Measurements from ENCODE around the gene PRDM16.
A peak's percentile ranks its signal among the peaks of the same experiment; 100 is the strongest.

PRDM16 gene

GRCh38 chr1:3472906-3473305, 403.9 kb downstream of the PRDM16 start:
- DNase-seq, result no peak

GRCh38 chr1:3473381-3473844, 404.4 kb downstream of the PRDM16 start:
- no peak for DNase-seq

DNA sequence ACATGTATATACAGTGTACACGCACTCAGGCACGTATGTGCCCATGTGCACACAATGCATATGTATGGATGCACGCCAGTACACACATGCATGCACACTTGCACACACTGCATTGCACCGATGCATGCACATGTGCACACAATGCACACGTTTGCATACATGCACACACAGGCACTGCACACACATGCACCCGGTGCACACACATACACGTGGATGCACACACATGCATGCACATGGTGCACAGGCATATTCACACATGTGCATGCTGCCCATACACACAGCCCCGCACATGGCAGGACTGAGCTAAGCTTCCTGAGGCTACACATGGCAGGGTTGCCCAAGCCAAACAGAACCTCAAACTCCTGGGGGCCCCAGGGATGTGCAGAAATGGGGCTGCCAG, 405.0 kb downstream of the PRDM16 start:
- no peak for DNase-seq

- DNase-seq, result no peak
Measured at GRCh38 chr1:3474421-3474820, 405.4 kb downstream of the PRDM16 start.

GRCh38 chr1:3475839-3476573, 407.0 kb downstream of the PRDM16 start:
- no peak for DNase-seq

DNA sequence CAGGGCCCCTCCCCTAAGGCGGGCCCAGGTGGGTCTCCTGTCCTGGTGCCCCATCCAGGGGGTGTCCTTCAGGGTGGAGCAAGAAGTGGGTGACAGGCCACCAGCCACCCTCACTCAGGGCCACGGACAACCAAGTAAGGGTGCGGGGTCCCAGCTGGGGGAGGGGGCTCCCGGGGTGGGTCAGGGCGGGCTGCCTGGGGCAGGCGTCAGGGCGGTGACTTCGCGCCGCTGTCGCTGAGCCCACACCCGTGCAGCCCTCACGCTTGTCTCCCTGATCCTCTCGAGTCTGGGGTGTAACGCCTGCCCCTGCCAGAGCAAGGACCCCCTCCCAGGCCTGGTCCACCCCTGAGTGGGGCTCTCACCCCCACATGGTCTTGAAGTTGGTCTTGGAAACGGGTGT, 407.7 kb downstream of the PRDM16 start:
- DNase-seq, result no peak

DNA sequence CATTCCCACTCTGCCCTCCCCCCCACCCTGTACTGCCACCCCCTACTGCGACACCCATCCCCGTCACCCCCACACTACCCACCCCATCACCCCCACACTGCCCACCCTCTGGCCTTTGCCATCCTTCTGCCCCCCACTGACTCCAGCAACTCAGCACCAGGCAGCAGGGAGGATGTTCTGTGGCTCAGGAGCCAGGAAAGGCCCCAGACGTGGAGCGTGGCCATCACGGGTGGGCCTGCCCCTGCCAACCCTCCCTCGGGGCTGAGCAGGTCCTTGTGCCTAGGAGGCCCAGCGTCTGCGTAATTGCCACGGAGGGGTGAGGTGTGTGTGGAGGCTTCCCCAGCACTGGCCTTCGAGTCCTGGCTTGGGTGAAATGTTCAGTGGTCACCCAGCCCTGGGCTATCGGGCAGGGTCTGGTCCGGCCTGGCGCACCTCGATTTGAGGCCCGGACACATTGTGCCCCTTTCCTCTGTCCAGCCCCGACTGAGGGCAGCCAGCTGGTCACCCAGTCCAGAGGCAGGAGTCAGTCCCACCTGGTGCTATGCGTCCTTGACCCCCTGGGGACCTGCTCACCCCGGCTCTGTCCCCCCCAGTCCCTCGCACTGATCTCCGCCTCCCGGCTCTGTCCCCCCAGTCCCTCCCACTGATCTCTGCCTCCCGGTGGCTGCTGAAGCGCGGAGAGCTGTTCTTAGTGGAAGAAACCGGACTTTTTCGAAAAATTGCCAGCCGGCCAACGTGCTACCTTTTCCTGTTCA, 408.4 kb downstream of the PRDM16 start:
- DNase-seq, result no peak

GRCh38 chr1:3478187-3478586, 409.2 kb downstream of the PRDM16 start:
- DNase-seq, result no peak

DNA sequence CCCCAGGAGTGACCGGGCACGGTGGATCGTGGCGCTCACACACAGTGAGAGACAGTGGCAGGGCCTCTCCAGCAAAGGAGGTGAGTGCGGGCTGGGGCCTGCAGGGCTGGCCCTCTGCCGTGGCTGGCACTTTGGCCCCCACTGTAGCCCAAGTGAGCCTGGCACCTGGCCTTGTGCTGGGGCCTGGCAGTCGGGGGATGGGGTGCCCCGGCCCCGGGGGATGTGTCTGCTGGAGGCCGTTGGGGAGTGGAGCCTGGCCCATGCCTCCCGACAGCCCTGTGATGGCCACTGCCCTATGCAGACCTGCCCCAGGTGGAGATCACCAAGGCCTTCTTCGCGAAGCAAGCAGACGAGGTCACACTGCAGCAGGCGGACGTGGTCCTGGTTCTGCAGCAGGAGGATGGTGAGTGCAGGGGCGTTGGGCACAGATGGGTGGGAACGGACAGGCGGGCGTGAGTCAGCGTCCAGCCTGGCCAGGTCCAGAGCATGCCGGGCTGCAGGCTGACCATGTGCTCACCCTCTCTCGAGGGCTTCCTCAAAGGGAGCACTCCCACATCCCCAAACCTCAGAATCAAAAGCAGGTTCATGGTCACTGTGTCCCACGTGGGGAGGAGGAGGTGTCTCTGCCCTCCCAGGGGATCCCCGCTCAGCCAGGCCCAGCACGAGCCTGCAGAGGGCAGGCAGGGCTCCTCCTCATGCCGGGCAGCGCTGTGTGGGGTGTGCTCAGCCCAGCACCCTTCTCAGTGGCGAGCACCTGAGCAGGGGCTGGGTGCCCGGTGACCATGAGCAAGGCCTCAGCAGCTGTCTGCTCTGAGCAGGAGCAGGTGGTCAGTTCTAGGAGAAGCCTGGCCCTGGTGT, 410.7 kb downstream of the PRDM16 start:
- no peak for DNase-seq

DNA sequence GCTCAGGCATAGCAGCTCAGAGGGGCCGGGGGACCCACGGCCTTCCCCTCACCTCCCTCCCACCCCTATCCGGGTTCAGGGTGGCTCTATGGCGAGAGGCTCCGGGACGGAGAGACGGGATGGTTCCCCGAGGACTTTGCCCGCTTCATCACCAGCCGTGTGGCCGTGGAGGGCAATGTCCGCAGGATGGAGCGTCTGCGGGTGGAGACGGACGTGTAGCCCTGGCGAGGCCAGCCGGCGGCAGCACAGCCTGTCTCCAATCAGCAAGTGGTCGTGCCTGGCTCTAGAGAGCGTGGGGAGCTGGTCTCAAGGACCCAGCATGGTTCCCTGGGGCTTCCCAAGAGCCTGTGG, 411.3 kb downstream of the PRDM16 start:
- DNase-seq, result no peak

- DNase-seq, result no peak
Measured at GRCh38 chr1:3481046-3481445, 412.0 kb downstream of the PRDM16 start.

GRCh38 chr1:3481836-3482375, 412.9 kb downstream of the PRDM16 start:
- DNase-seq, result no peak

GRCh38 chr1:3482378-3482849, 413.4 kb downstream of the PRDM16 start:
- DNase-seq, result peak in 1 of 2 experiments; percentile 37

- no peak for DNase-seq
Measured at GRCh38 chr1:3483380-3483779, 414.4 kb downstream of the PRDM16 start.

GRCh38 chr1:3483801-3484444, 414.9 kb downstream of the PRDM16 start:
- DNase-seq, result peak; percentile 54 to 67

DNA sequence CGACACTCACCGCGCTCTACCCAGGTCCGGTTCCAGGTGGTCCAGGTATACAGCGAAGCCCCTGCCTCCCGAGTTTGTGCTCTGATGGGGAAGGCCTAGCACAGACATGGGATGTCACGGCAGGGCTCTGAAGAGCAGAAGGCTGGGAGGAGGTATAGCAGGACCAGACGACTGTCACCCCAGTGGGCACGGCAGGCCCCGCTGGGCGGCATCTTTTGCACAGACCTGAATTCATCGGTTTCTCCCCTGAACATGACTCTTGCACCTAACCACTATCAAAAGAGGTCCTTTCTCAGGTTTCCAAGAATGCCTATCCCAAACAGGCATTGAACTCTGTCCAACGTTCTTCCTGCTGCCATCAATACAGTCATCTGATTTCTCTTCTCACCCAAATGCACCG, 416.0 kb downstream of the PRDM16 start:
- no peak for DNase-seq

All from activated T-cell treated with anti-CD3 and anti-CD28 coated beads, Interleukin-2, amount 50 U/mL, for 48 hours (primary cell).